K562 treated with DMSO at 1 percent for 4 hours (cell line): Measurements from ENCODE around the gene COX7A2L. TPM values are rescaled to one million over a fixed set of nuclear protein-coding genes. Genes with fewer than 3 reads are reported as not detected.

Source experiments
- total RNA-seq: library from RNA; unstranded; fragments of 300-600 nt; gene quantifications from 2 replicates; pipeline ENCODE4 v1.2.3, GENCODE V29; 2022; ENCODE audit not compliant: insufficient read depth

Gene COX7A2L, protein sequence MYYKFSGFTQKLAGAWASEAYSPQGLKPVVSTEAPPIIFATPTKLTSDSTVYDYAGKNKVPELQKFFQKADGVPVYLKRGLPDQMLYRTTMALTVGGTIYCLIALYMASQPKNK
- 168 and 215 TPM in 2 replicates for total RNA-seq

DNA sequence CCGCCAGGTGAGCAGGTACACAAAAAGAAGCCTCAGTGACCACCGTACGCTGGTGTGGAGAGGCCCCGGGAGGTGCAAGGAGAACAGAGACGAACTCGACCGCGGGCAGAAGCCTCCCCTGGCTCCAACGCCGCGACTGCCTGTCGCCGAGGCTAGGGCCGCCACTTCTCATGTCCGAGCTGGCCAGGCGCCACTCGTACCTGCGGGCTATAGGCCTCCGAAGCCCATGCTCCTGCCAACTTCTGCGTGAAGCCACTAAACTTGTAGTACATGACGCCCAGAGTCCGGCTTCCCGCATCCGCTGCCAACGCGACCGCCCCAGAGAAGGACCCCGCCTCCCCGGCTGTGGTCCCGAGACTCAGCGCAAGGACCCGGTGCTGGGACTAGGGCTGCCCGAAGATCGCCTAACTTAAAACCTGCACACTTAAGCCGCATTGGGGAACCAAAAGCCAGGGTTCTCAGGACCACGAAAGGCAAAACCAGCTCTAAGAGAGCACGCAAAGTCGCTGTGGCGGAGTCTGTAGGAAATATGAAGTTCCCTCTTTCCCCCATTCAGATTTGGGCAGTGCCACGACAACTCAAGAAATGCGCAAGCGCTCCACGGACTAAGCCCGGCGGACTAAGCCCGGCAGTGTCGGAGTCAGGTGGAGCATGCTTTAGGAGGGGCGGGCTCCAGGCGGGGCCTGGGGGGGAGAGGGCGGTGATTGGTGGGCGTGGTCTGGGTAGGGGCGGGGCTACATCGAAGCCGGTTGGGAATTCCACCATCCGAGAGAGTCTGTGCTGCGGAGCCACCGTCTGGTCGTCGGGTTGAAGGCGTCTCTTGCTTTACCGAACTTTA is at the start of gene COX7A2L:
Gene COX7A2L (minus strand): TSS at position 328 of the 838 bp plus-strand sequence. CDS start 56 bp downstream, at position 272.

Other genes with a start within 250 kb of the COX7A2L start
- 11.1 and 13.0 TPM in 2 replicates for gene EML4, start 191.9 kb downstream of the COX7A2L start, total RNA-seq
- not detected in 2 replicates for gene KCNG3, start 132.8 kb upstream of the COX7A2L start, total RNA-seq
- gene MTA3, start 207.4 kb upstream of the COX7A2L start, total RNA-seq = 6.7 and 7.9 TPM in 2 replicates